HG02943 (cell line): ENCODE data around the gene ZNF488.
"Not testable (repeated sequence)": the region's sequence is repeated elsewhere in the genome, so short reads cannot be mapped to it uniquely, and the experiment has no call there.

ENCODE experiments used
- ATAC-seq: cut with Tn5 transposase; IDR thresholded peaks from one replicate; pipeline ENCODE4 v1.9.1; 2021; ENCODE audit warnings: mild to moderate bottlenecking, low read depth, moderate library complexity; ENCODE audit not compliant: unreplicated experiment

Gene ZNF488

GRCh38 chr10:47388879-47389278 lies 4.8 kb upstream of the ZNF488 start:
- no peak for ATAC-seq

GRCh38 chr10:47386104-47386503 lies 2.0 kb upstream of the ZNF488 start:
- not testable (repeated sequence) for ATAC-seq

- no peak for ATAC-seq
Observed at GRCh38 chr10:47383261-47384147, 589 bp downstream of the ZNF488 start.

GRCh38 chr10:47381427-47382379 lies 2.4 kb downstream of the ZNF488 start:
- no peak for ATAC-seq

GRCh38 chr10:47381103-47381395 lies 3.0 kb downstream of the ZNF488 start:
- ATAC-seq = no peak

GRCh38 chr10:47380341-47381102 lies 3.6 kb downstream of the ZNF488 start:
- no peak for ATAC-seq

GRCh38 chr10:47379901-47380300 lies 4.2 kb downstream of the ZNF488 start:
- ATAC-seq = no peak

- no peak for ATAC-seq
Observed at GRCh38 chr10:47379445-47379785, 4.7 kb downstream of the ZNF488 start.

GRCh38 chr10:47378606-47379444 lies 5.3 kb downstream of the ZNF488 start:
- no peak for ATAC-seq

- no peak for ATAC-seq
Observed at GRCh38 chr10:47378183-47378510, 5.9 kb downstream of the ZNF488 start.

- no peak for ATAC-seq
Observed at GRCh38 chr10:47376522-47377220, 7.4 kb downstream of the ZNF488 start.

- no peak for ATAC-seq
Observed at GRCh38 chr10:47374611-47375536, 9.2 kb downstream of the ZNF488 start.

- ATAC-seq = no peak
Observed at GRCh38 chr10:47372726-47373125, 11.4 kb downstream of the ZNF488 start.

- ATAC-seq = no peak
Observed at GRCh38 chr10:47371629-47372485, 12.2 kb downstream of the ZNF488 start.

GRCh38 chr10:47370878-47371277 lies 13.2 kb downstream of the ZNF488 start:
- ATAC-seq = no peak

GRCh38 chr10:47370015-47370767 lies 13.9 kb downstream of the ZNF488 start:
- ATAC-seq = no peak
